ENCODE measurements around the gene NRL.

The NRL gene

DNA sequence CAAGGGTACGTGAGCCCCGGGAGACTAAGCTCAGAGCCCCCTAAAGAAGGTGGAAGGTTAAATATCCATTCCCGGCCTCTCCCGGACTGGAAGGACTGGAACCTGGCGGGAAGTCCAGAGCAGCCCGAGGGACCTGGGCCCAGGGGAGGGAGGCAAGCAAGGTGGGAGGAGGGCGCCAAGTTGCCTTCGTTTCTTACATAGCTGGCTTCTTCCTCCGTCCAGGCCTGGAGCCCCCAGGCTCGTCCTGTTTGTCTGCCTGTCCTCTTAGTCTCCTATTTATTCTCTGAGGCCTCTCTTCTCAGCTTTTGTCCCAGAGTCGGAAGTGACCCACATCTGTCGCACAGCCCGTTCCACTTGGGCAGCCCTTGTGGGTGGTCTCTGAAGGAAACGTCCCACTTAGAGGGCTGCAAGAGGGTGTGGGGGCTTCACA, 19.9 kb downstream of the NRL start:
- DNase-seq (ENCODE audit: low spot score): no peak
- no peaks in the 10 kb centered on the region for H3K27me3 Mint-ChIP-seq (ENCODE audit: low read depth)
- H3K36me3 Mint-ChIP-seq (ENCODE audit: low read depth): peaks cover 33% of the 10 kb centered on the region
- H3K4me3 Mint-ChIP-seq: peak overlapping the region; percentile 100
- H3K9me3 Mint-ChIP-seq: no peaks in the 10 kb centered on the region
- H3K27ac Mint-ChIP-seq: peak overlapping the region; percentile 95
- peaks cover 32% of the 10 kb centered on the region for H3K4me1 Mint-ChIP-seq (ENCODE audit: low read depth)

- Mint-ChIP-seq H3K36me3 (ENCODE audit: low read depth) (peaks cover 27% of the 10 kb centered on the region), H3K27ac (peak within 1 kb of the TSS; percentile 95), H3K27me3 (ENCODE audit: low read depth) (no peaks in the 10 kb centered on the region), H3K4me3 (peak within 1 kb of the TSS; percentile 100), H3K9me3 (no peaks in the 10 kb centered on the region), H3K4me1 (ENCODE audit: low read depth) (peaks cover 36% of the 10 kb centered on the region)
- peak; percentile 81 for DNase-seq (ENCODE audit: low spot score)
Measured at GRCh38 chr14:24093901-24094840, 20.6 kb downstream of the NRL start, which contains the start of gene PCK2. TSS of gene PCK2 (plus strand) at chr14:24094311. CDS start at chr14:24094406, 95 bp downstream.

DNA sequence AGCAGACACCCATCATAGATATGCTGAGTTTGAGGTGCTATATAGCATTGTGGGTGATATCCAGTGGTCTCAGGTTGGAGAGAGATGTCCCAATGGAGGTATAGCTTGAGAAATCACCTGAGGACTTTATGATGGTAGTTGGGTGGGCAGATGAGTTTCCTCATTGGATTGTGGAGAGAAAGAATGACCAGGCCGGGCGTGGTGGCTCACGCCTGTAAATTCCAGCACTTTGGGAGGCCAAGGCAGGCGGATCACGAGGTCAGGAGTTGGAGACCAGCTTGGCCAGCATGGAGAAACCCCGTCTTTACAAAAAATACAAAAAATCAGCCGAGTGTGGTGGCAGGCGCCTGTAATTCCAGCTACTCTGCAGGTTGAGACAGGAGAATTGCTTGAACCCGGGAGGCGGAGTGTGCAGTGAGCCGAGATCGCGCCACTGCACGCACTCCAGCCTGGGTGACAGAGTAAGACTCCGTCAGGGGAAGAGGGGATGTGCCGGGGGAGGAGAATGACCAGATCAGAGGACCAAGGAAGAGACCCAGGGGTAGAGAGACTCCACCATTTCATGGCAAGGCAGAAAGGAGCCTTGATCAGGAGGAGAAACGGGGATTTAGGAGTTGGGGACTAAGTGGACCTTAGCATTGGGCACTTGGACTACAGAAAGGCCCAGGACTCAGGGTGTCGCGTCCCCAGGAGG, 21.4 kb downstream of the NRL start:
- DNase-seq (ENCODE audit: low spot score): no peak
- H3K9me3 Mint-ChIP-seq: no peaks in the 10 kb centered on the region
- peaks cover 36% of the 10 kb centered on the region for H3K4me1 Mint-ChIP-seq (ENCODE audit: low read depth)
- no peaks in the 10 kb centered on the region for H3K27me3 Mint-ChIP-seq (ENCODE audit: low read depth)
- peaks cover 24% of the 10 kb centered on the region for H3K36me3 Mint-ChIP-seq (ENCODE audit: low read depth)
- H3K4me3 Mint-ChIP-seq: peak overlapping the region; percentile 100
- peak overlapping the region; percentile 87 for H3K27ac Mint-ChIP-seq

- Mint-ChIP-seq H3K4me1 (ENCODE audit: low read depth) (peaks cover 36% of the 10 kb centered on the region), H3K27ac (peak overlapping the region; percentile 87), H3K27me3 (ENCODE audit: low read depth) (no peaks in the 10 kb centered on the region)
Measured at GRCh38 chr14:24092505-24093206, 22.1 kb downstream of the NRL start.

DNA sequence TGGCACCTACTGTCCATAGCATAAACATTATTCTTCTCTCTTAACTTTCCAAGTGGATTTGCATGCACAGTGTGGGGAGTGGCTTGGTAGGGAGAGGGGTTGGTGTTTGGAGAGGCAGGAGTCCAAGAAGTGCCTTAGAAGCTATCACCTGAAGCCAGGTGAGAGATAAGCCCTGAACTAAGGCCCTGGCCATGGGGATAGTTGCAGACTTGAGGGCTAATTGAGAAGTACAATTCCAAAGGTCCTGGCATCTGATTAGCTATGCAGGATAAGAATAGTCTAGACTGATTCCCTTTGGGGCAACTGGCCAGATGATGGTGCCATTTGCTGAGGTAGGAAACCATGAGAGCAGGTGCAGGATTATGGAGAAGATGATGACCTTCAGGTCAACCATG, 22.6 kb downstream of the NRL start:
- H3K36me3 Mint-ChIP-seq (ENCODE audit: low read depth): peaks cover 19% of the 10 kb centered on the region
- no peaks in the 10 kb centered on the region for H3K9me3 Mint-ChIP-seq
- no peak for DNase-seq (ENCODE audit: low spot score)
- no peaks in the 10 kb centered on the region for H3K27me3 Mint-ChIP-seq (ENCODE audit: low read depth)
- no peak overlapping the region for H3K27ac Mint-ChIP-seq
- peak overlapping the region; percentile 19 for H3K4me3 Mint-ChIP-seq
- peaks cover 36% of the 10 kb centered on the region for H3K4me1 Mint-ChIP-seq (ENCODE audit: low read depth)

More at GRCh38 chr14:24092505-24093206, 22.1 kb downstream of the NRL start:
- DNase-seq (ENCODE audit: low spot score): no peak
- peaks cover 19% of the 10 kb centered on the region for H3K36me3 Mint-ChIP-seq (ENCODE audit: low read depth)
- no peaks in the 10 kb centered on the region for H3K9me3 Mint-ChIP-seq
- peak overlapping the region; percentile 100 for H3K4me3 Mint-ChIP-seq

DNA sequence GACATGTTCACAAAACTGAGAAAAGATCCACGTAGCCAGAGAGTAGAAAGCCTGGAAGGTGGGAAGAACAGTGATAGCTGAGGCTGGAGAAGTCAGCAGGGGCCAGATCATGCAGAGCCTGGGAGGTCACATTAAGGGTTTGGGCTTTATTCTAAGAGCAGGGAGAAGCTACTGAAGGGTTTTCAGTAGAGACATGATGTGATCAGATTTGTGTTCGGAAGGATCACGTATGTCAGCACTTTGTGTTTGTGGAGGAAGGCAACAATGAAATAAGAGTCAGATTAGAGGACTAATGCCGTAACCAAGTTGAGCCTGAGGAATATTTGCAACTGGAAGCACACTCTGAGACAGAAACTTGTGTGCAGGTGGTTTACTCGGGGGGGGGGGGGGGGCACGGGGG, 24.9 kb downstream of the NRL start:
- no peaks in the 10 kb centered on the region for H3K9me3 Mint-ChIP-seq
- no peaks in the 10 kb centered on the region for H3K27me3 Mint-ChIP-seq (ENCODE audit: low read depth)
- DNase-seq (ENCODE audit: low spot score): no peak
- H3K36me3 Mint-ChIP-seq (ENCODE audit: low read depth): peaks cover 2% of the 10 kb centered on the region
- no peak overlapping the region for H3K4me3 Mint-ChIP-seq
- peaks cover 21% of the 10 kb centered on the region for H3K4me1 Mint-ChIP-seq (ENCODE audit: low read depth)
- H3K27ac Mint-ChIP-seq: no peak overlapping the region

GRCh38 chr14:24088095-24088494, 26.7 kb downstream of the NRL start:
- Mint-ChIP-seq H3K27me3 (ENCODE audit: low read depth) (no peaks in the 10 kb centered on the region), H3K9me3 (no peaks in the 10 kb centered on the region), H3K4me3 (no peak overlapping the region), H3K4me1 (ENCODE audit: low read depth) (peaks cover 14% of the 10 kb centered on the region), H3K27ac (no peak overlapping the region), H3K36me3 (ENCODE audit: low read depth) (no peaks in the 10 kb centered on the region)
- no peak for DNase-seq (ENCODE audit: low spot score)

GRCh38 chr14:24087004-24087403, 27.7 kb downstream of the NRL start:
- Mint-ChIP-seq H3K4me3 (no peak overlapping the region), H3K27me3 (ENCODE audit: low read depth) (peaks cover 3% of the 10 kb centered on the region), H3K36me3 (ENCODE audit: low read depth) (no peaks in the 10 kb centered on the region), H3K27ac (no peak overlapping the region), H3K9me3 (no peaks in the 10 kb centered on the region), H3K4me1 (ENCODE audit: low read depth) (peaks cover 12% of the 10 kb centered on the region)
- no peak for DNase-seq (ENCODE audit: low spot score)

DNA sequence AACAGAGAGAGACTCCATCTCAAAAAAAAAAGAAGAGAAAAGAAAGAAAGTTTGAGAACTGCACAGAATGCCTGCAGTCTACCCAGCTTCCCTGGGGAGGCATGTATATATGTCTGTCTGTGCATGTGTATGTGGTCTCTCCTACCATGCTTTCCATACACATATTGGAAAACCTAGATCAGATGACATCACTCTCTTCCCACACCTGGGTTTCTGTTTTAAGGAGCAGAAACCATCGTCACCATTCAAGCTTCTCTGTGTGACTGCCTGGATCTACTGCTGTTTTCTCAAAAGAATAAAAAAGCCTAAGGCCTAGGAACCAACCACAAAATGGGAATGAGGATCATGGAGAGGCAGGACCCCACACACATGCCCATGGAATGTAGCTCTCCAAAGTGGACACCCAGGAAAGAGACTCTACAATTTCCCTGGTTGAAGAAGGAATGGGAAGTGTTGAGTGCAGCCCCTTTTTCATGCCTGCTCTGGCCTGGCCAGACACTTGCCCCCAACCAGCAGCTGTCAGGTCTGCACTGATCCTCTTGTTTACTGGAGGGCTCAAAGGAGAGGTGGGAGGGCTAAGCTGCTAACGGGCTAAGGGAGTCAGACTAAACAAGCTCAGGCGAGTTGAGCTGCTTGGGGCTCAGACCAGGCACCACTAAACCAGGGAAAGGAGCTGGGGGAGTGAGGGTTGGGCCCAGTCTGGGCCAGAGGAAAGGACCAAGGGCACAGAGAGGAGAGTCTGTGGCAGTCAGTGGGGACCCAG, 28.4 kb downstream of the NRL start:
- Mint-ChIP-seq H3K9me3 (no peaks in the 10 kb centered on the region), H3K27me3 (ENCODE audit: low read depth) (peaks cover 5% of the 10 kb centered on the region), H3K36me3 (ENCODE audit: low read depth) (no peaks in the 10 kb centered on the region), H3K4me1 (ENCODE audit: low read depth) (peaks cover 15% of the 10 kb centered on the region), H3K27ac (no peak overlapping the region), H3K4me3 (no peak overlapping the region)
- no peak for DNase-seq (ENCODE audit: low spot score)

GRCh38 chr14:24085215-24085614, 29.5 kb downstream of the NRL start:
- H3K36me3 Mint-ChIP-seq (ENCODE audit: low read depth): no peaks in the 10 kb centered on the region
- H3K4me1 Mint-ChIP-seq (ENCODE audit: low read depth): peaks cover 18% of the 10 kb centered on the region
- DNase-seq (ENCODE audit: low spot score): no peak
- H3K9me3 Mint-ChIP-seq: no peaks in the 10 kb centered on the region
- peaks cover 5% of the 10 kb centered on the region for H3K27me3 Mint-ChIP-seq (ENCODE audit: low read depth)
- H3K27ac Mint-ChIP-seq: no peak overlapping the region
- no peak overlapping the region for H3K4me3 Mint-ChIP-seq

GRCh38 chr14:24084440-24084839, 30.3 kb downstream of the NRL start:
- Mint-ChIP-seq H3K27me3 (ENCODE audit: low read depth) (peaks cover 5% of the 10 kb centered on the region), H3K4me1 (ENCODE audit: low read depth) (peaks cover 17% of the 10 kb centered on the region), H3K4me3 (no peak overlapping the region), H3K9me3 (no peaks in the 10 kb centered on the region), H3K36me3 (ENCODE audit: low read depth) (no peaks in the 10 kb centered on the region), H3K27ac (no peak overlapping the region)
- DNase-seq (ENCODE audit: low spot score): no peak

GRCh38 chr14:24083462-24083861, 31.3 kb downstream of the NRL start:
- Mint-ChIP-seq H3K36me3 (ENCODE audit: low read depth) (no peaks in the 10 kb centered on the region), H3K27me3 (ENCODE audit: low read depth) (peaks cover 5% of the 10 kb centered on the region), H3K9me3 (no peaks in the 10 kb centered on the region), H3K4me1 (ENCODE audit: low read depth) (peaks cover 19% of the 10 kb centered on the region), H3K27ac (no peak overlapping the region), H3K4me3 (no peak overlapping the region)
- no peak for DNase-seq (ENCODE audit: low spot score)

DNA sequence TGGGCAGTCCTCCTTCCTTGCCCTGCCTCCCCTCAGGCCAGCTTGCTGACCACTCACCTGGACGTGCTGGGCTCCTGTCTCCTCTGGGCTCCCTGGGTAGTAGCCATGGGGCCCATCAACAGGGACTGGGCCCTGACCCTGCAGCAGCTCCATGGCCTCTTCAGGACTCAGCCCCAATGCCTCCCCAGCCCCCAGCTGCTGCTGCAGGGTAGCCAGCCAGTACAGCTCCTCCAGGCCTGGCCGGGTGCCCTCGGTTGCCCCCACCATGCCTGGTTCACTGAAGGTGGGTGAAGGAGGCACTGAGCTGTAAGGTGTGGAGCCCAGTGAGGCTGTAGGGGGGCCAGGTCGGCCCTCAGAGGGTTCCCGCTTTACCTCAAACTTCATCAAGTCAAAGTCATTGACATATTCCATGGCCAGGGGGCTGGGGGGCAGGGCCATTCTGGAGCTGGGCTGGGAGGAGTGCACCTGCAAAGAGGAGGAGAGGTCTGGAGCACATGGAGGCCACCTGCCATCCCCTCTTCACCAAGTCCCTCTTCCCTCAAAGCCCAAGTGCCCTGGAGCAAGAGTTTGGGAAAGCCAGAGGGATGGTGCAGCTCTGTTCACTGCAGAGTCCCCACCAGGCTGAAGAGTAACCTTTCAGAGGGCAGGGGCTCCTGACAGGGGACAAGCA, 32.2 kb downstream of the NRL start:
- Mint-ChIP-seq H3K9me3 (no peaks in the 10 kb centered on the region), H3K4me1 (ENCODE audit: low read depth) (peaks cover 19% of the 10 kb centered on the region), H3K27ac (peak overlapping the region; percentile 79), H3K27me3 (ENCODE audit: low read depth) (peaks cover 5% of the 10 kb centered on the region), H3K36me3 (ENCODE audit: low read depth) (no peaks in the 10 kb centered on the region), H3K4me3 (peak overlapping the region; percentile 79)
- DNase-seq (ENCODE audit: low spot score): no peak
